ENCODE data around the gene ATP2B1. TPM values are rescaled to one million over a fixed set of nuclear protein-coding genes. Genes with fewer than 3 reads are reported as not detected.

The ATP2B1 gene
- total RNA-seq, 1 donor: 56.8 TPM

- peak; percentile 23 for DNase-seq (ENCODE audit: low read depth)
- no peak for TF ChIP-seq CTCF (IDR thresholded peaks at IDR 0.05; ENCODE audit: insufficient read depth, low read length)
- no peak overlapping the region for H3K4me3 ChIP-seq (ENCODE audit: low read depth, low read length)
These were observed 52.8 kb downstream of the ATP2B1 start for GRCh38 chr12:89655841-89656240.

- no peak for TF ChIP-seq CTCF (IDR thresholded peaks at IDR 0.05; ENCODE audit: insufficient read depth, low read length)
- H3K4me3 ChIP-seq (ENCODE audit: low read depth, low read length): no peak overlapping the region
- DNase-seq (ENCODE audit: low read depth): no peak
These were observed 57.4 kb downstream of the ATP2B1 start for GRCh38 chr12:89651192-89651591.

- DNase-seq (ENCODE audit: low read depth): no peak
- no peak for TF ChIP-seq CTCF (IDR thresholded peaks at IDR 0.05; ENCODE audit: insufficient read depth, low read length)
- H3K4me3 ChIP-seq (ENCODE audit: low read depth, low read length): no peak overlapping the region
These were observed 58.4 kb downstream of the ATP2B1 start for GRCh38 chr12:89650239-89650638.

GRCh38 chr12:89649820-89650219 is 58.8 kb downstream of the ATP2B1 start:
- no peak overlapping the region for H3K4me3 ChIP-seq (ENCODE audit: low read depth, low read length)
- DNase-seq (ENCODE audit: low read depth): no peak
- TF ChIP-seq CTCF (IDR thresholded peaks at IDR 0.05; ENCODE audit: insufficient read depth, low read length): no peak

GRCh38 chr12:89649139-89649538 is 59.5 kb downstream of the ATP2B1 start:
- H3K4me3 ChIP-seq (ENCODE audit: low read depth, low read length): no peak overlapping the region
- DNase-seq (ENCODE audit: low read depth): no peak
- no peak for TF ChIP-seq CTCF (IDR thresholded peaks at IDR 0.05; ENCODE audit: insufficient read depth, low read length)

GRCh38 chr12:89648211-89648930 is 60.3 kb downstream of the ATP2B1 start:
- DNase-seq (ENCODE audit: low read depth): peak; percentile 57
- H3K4me3 ChIP-seq (ENCODE audit: low read depth, low read length): no peak overlapping the region
- no peak for TF ChIP-seq CTCF (IDR thresholded peaks at IDR 0.05; ENCODE audit: insufficient read depth, low read length)

GRCh38 chr12:89645434-89645833 is 63.2 kb downstream of the ATP2B1 start:
- TF ChIP-seq CTCF (IDR thresholded peaks at IDR 0.05; ENCODE audit: insufficient read depth, low read length): no peak
- DNase-seq (ENCODE audit: low read depth): no peak
- no peak overlapping the region for H3K4me3 ChIP-seq (ENCODE audit: low read depth, low read length)
